Adrenal gland (tissue), 12 donors: ENCODE data around the gene SEC16A. TPM values are rescaled to one million over a fixed set of nuclear protein-coding genes. Genes with fewer than 3 reads are reported as not detected.

ENCODE experiments used
- DNase-seq, 7 donors: peaks; one replicate each; pipeline ENCODE4 v3.0.0-alpha.2; 2019 to 2020
- H3K27ac ChIP-seq, 5 donors: fragments of 200-600 bp; sonication (generic) in 4 of 5; 1 replicate in 3 of 5; 2 replicates in 2 of 5; pipeline versions ENCODE4 v1.5.1 to v1.8.0; 2016 to 2020; ENCODE audit warnings: mild to moderate bottlenecking in 1 of 5
- H3K27me3 ChIP-seq: fragments of 200-600 bp; 2 replicates; pipeline ENCODE4 v1.8.0; 2021
- H3K36me3 ChIP-seq, 2 donors: fragments of 200-600 bp; replicated peaks in 1 of 2; 1 replicate in 1 of 2; 2 replicates in 1 of 2; pipeline versions ENCODE4 v1.5.1 to v1.8.0; 2018 to 2022
- H3K4me1 ChIP-seq, 2 donors: fragments of 200-600 bp; replicated peaks in 1 of 2; 1 replicate in 1 of 2; 2 replicates in 1 of 2; pipeline versions ENCODE4 v1.5.1 to v1.8.0; 2018 to 2021
- H3K4me3 ChIP-seq, 4 donors: fragments of 200-600 bp; sonication (generic) in 3 of 4; one replicate each; pipeline ENCODE4 v1.5.1; 2016 to 2018
- H3K9me3 ChIP-seq, 3 donors: fragments of 200-600 bp; sonication (generic) in 1 of 3; replicated peaks in 1 of 3; 1 replicate in 2 of 3; 2 replicates in 1 of 3; pipeline versions ENCODE4 v1.5.1 to v1.8.0; 2016 to 2021
- CTCF ChIP-seq, 6 experiments: fragments of 450-650 bp in 4 of 6; fragments of 200-600 bp in 2 of 6; sonication (generic) in 1 of 6; IDR thresholded peaks; 1 replicate in 5 of 6; 2 replicates in 1 of 6; pipeline versions ENCODE4 v1.5.1 to v1.8.0; 2016 to 2021; ENCODE audit warnings: antibody characterized with exemption in 6 of 6, mild to moderate bottlenecking in 2 of 6, moderate library complexity in 1 of 6
- POLR2A ChIP-seq, 2 donors: fragments of 450-650 bp; IDR thresholded peaks; one replicate each; pipeline ENCODE4 v1.6.1; 2017; ENCODE audit warnings: antibody characterized with exemption in 2 of 2, mild to moderate bottlenecking in 2 of 2, moderate library complexity in 1 of 2
- WGBS, 4 donors: extraction: QIAGEN DNeasy Blood & Tissue Kit in 2 of 4; methylation state at CpG; one replicate each; pipeline versions ENCODE4 v1.1.5 to v1.1.7; 2013 to 2017; 5-methylcytosine and 5-hydroxymethylcytosine counted together
- intact Hi-C, 2 donors: fragments of 100-400 bp; cut with DNase I; formaldehyde crosslinking; loops; one replicate each; pipeline versions ENCODE4 v1.14.1 to v1.15.0; 2022 to 2023
- polyA plus RNA-seq, 3 donors: library from polyadenylated mRNA; stranded (reverse); fragments of 200-250 nt in 2 of 3; fragments of 350-450 nt in 1 of 3; fragmentation: Illumina TruSeq in 1 of 3; extraction: RNeasy Lipid Tissue Mini Kit (QIAGEN cat#74804) in 1 of 3; gene quantifications; one replicate each; pipeline ENCODE4 v1.2.3, GENCODE V29; 2013 to 2014
- total RNA-seq, 9 donors: library from RNA; depleted of rRNA in 4 of 9; stranded (reverse); fragments of >200 nt in 4 of 9; fragments of 120-200 nt in 1 of 9; fragmentation: NEBNext Ultra II Directional in 1 of 9; extraction: Animal tissue kit (Norgen Biotek cat#: 25700) in 1 of 9; gene quantifications; one replicate each; pipeline versions ENCODE4 v1.1.0 to v1.2.4, GENCODE V29; 2013 to 2023
- donor health status: healthy with polysubstance abuse.
- donor health status: Bipolar disorder and iron deficiency.
- donor health status: DM: yes; HTN: yes; CAD: no.
- donor health status: DM: no; HTN: no; CAD: no.
- donor health status: DM: no; HTN: no; CAD: no.
- donor health status: DM: yes; HTN: yes; CAD: no.

The SEC16A gene
- total and polyA plus RNA-seq, 12 donors = 18.8 to 107 (median 56.5) TPM

GRCh38 chr9:136489731-136490130 is 6.9 kb upstream of the SEC16A start:
- Histone ChIP-seq H3K9me3 (no peaks in the 10 kb centered on the region), H3K4me3 (no peak overlapping the region), H3K4me1 (peaks cover 9 to 20% of the 10 kb centered on the region in 2 donors), H3K27ac (no peak overlapping the region), H3K27me3 (no peaks in the 10 kb centered on the region), H3K36me3 (no peaks in the 10 kb centered on the region)
- no peak for TF ChIP-seq POLR2A (IDR thresholded peaks at IDR 0.05)
- TF ChIP-seq CTCF (IDR thresholded peaks at IDR 0.05) = no peak
- DNase-seq = no peak
- WGBS, 4 donors = 75 to 85% (median 81%) methylated on average over 17 of the region's 17 CpGs
- intact Hi-C loops = loop anchor here (2.0 kb wide), 1 partner anchor 141 kb away; no protein-coding TSS in a partner anchor

GRCh38 chr9:136488247-136489214 is 5.7 kb upstream of the SEC16A start:
- DNase-seq = peak; percentile 58 to 90 (median 77)
- TF ChIP-seq CTCF (IDR thresholded peaks at IDR 0.05) (peak; percentile 90 to 99 (median 97)), POLR2A (IDR thresholded peaks at IDR 0.05) (no peak)
- intact Hi-C loops = loop anchor here (2.0 kb wide), 1 partner anchor 142 kb away; no protein-coding TSS in a partner anchor
- H3K27me3 ChIP-seq = no peaks in the 10 kb centered on the region
- 29 to 33% (median 30%) methylated on average over 18 to 22 of the region's 22 CpGs for WGBS, 4 donors
- no peaks in the 10 kb centered on the region for H3K36me3 ChIP-seq
- H3K27ac ChIP-seq = no peak overlapping the region
- no peaks in the 10 kb centered on the region for H3K9me3 ChIP-seq
- peaks cover 17 to 29% of the 10 kb centered on the region in 2 donors for H3K4me1 ChIP-seq
- no peak overlapping the region for H3K4me3 ChIP-seq

- intact Hi-C loops = loop anchor here (2.0 kb wide), 1 partner anchor 143 kb away; no protein-coding TSS in a partner anchor
Measured at GRCh38 chr9:136487672-136488071, 4.8 kb upstream of the SEC16A start.

More at GRCh38 chr9:136487672-136488071, 4.8 kb upstream of the SEC16A start:
- TF ChIP-seq CTCF (IDR thresholded peaks at IDR 0.05) (no peak), POLR2A (IDR thresholded peaks at IDR 0.05) (no peak)
- H3K36me3 ChIP-seq = no peaks in the 10 kb centered on the region
- H3K9me3 ChIP-seq = no peaks in the 10 kb centered on the region
- WGBS, 4 donors = 85 to 89% (median 87%) methylated on average over 4 to 7 of the region's 7 CpGs
- no peak overlapping the region for H3K4me3 ChIP-seq
- no peaks in the 10 kb centered on the region for H3K27me3 ChIP-seq
- no peak overlapping the region for H3K27ac ChIP-seq
- H3K4me1 ChIP-seq = peaks cover 17 to 29% of the 10 kb centered on the region in 2 donors
- no peak for DNase-seq
